Measurements from ENCODE around the gene TRAF3. TPM values are rescaled to one million over a fixed set of nuclear protein-coding genes. Genes with fewer than 3 reads are reported as not detected.

TRAF3 gene
- total RNA-seq, 1 donor from 2014 or later, result 19.7 TPM

- no peak for TF ChIP-seq CTCF (IDR thresholded peaks at IDR 0.05)
- peaks cover 20% of the 10 kb centered on the region for H3K4me1 ChIP-seq
- no peak for DNase-seq
- no peak overlapping the region for H3K27ac ChIP-seq
- H3K9me3 ChIP-seq, result no peaks in the 10 kb centered on the region
- no peaks in the 10 kb centered on the region for H3K36me3 ChIP-seq
- no peaks in the 10 kb centered on the region for H3K27me3 ChIP-seq (ENCODE audit: low read depth)
- H3K4me3 ChIP-seq, result no peak overlapping the region
- intact Hi-C loops (cut with DNase I), result no loop called here
- no peak for ATAC-seq
Observed at GRCh38 chr14:102781063-102781462, 3.8 kb downstream of the TRAF3 start.

- TF ChIP-seq CTCF (IDR thresholded peaks at IDR 0.05), result no peak
- no peaks in the 10 kb centered on the region for H3K27me3 ChIP-seq (ENCODE audit: low read depth)
- intact Hi-C loops (cut with DNase I), result no loop called here
- H3K36me3 ChIP-seq, result no peaks in the 10 kb centered on the region
- DNase-seq (no peak), ATAC-seq (no peak)
- H3K4me3 ChIP-seq, result no peak overlapping the region
- peaks cover 20% of the 10 kb centered on the region for H3K4me1 ChIP-seq
- no peak overlapping the region for H3K27ac ChIP-seq
- no peaks in the 10 kb centered on the region for H3K9me3 ChIP-seq
Observed at GRCh38 chr14:102782974-102783373, 5.7 kb downstream of the TRAF3 start.

GRCh38 chr14:102784892-102785594 lies 7.8 kb downstream of the TRAF3 start:
- intact Hi-C loops (cut with DNase I), result no loop called here
- ATAC-seq, result peak; percentile 46 to 52
- TF ChIP-seq CTCF (IDR thresholded peaks at IDR 0.05), result no peak

GRCh38 chr14:102785595-102785963 lies 8.3 kb downstream of the TRAF3 start:
- Histone ChIP-seq H3K36me3 (no peaks in the 10 kb centered on the region), H3K9me3 (no peaks in the 10 kb centered on the region), H3K27ac (no peak overlapping the region), H3K4me3 (no peak overlapping the region), H3K4me1 (no peaks in the 10 kb centered on the region), H3K27me3 (ENCODE audit: low read depth) (no peaks in the 10 kb centered on the region)
- no peak for TF ChIP-seq CTCF (IDR thresholded peaks at IDR 0.05)
- intact Hi-C loops (cut with DNase I), result no loop called here
- no peak for ATAC-seq
- no peak for DNase-seq

More at GRCh38 chr14:102784892-102785594, 7.8 kb downstream of the TRAF3 start:
- H3K9me3 ChIP-seq, result no peaks in the 10 kb centered on the region
- H3K27me3 ChIP-seq (ENCODE audit: low read depth), result no peaks in the 10 kb centered on the region
- no peak overlapping the region for H3K4me3 ChIP-seq
- DNase-seq, result no peak
- H3K36me3 ChIP-seq, result no peaks in the 10 kb centered on the region
- no peak overlapping the region for H3K27ac ChIP-seq
- H3K4me1 ChIP-seq, result peaks cover 4% of the 10 kb centered on the region

- no peaks in the 10 kb centered on the region for H3K27me3 ChIP-seq (ENCODE audit: low read depth)
- TF ChIP-seq CTCF (IDR thresholded peaks at IDR 0.05), result no peak
- intact Hi-C loops (cut with DNase I), result no loop called here
- no peaks in the 10 kb centered on the region for H3K9me3 ChIP-seq
- no peaks in the 10 kb centered on the region for H3K4me1 ChIP-seq
- DNase-seq (no peak), ATAC-seq (peak; percentile 61 to 65)
- H3K27ac ChIP-seq, result no peak overlapping the region
- no peak overlapping the region for H3K4me3 ChIP-seq
- no peaks in the 10 kb centered on the region for H3K36me3 ChIP-seq
Observed at GRCh38 chr14:102786768-102787167, 9.5 kb downstream of the TRAF3 start.

All from lower lobe of right lung (tissue), 2 donors.